ENCODE measurements around the gene FDPS.

The FDPS gene

GRCh38 chr1:155360051-155360450 is 51.4 kb downstream of the FDPS start:
- H3K27ac ChIP-seq (ENCODE audit: low read depth, low read length) = no peak overlapping the region
- H4K20me1 ChIP-seq (ENCODE audit: control insufficient read depth, insufficient read depth, low read depth, low read length) = no peaks in the 10 kb centered on the region
- H3K27me3 ChIP-seq (ENCODE audit: control insufficient read depth, low read length) = no peaks in the 10 kb centered on the region
- H3K79me2 ChIP-seq (ENCODE audit: control insufficient read depth, low read length) = no peaks in the 10 kb centered on the region
- H3F3A ChIP-seq (ENCODE audit: control insufficient read depth, insufficient read depth) = no peaks in the 10 kb centered on the region
- H3K36me3 ChIP-seq (ENCODE audit: control insufficient read depth, low read length) = peaks cover 37% of the 10 kb centered on the region
- H3K9me2 ChIP-seq (replicated peaks; ENCODE audit: control insufficient read depth, low read length) = no peaks in the 10 kb centered on the region
- no peaks in the 10 kb centered on the region for H3K9me3 ChIP-seq (ENCODE audit: control insufficient read depth, insufficient read depth, low read length)
- no peak overlapping the region for H3K4me3 ChIP-seq (ENCODE audit: low read length)
- no peak for TF ChIP-seq CTCF (IDR thresholded peaks at IDR 0.05; ENCODE audit: low read depth, low read length, poor library complexity, severe bottlenecking)
- no peak for TF ChIP-seq EZH2phosphoT487 (IDR thresholded peaks at IDR 0.05; ENCODE audit: borderline replicate concordance, low read length)
- H3K4me2 ChIP-seq (ENCODE audit: low read length) = no peak overlapping the region
- no peaks in the 10 kb centered on the region for H3K4me1 ChIP-seq (ENCODE audit: control insufficient read depth, low read length)
